Measurements from ENCODE around the gene TBX10.

The TBX10 gene

DNA sequence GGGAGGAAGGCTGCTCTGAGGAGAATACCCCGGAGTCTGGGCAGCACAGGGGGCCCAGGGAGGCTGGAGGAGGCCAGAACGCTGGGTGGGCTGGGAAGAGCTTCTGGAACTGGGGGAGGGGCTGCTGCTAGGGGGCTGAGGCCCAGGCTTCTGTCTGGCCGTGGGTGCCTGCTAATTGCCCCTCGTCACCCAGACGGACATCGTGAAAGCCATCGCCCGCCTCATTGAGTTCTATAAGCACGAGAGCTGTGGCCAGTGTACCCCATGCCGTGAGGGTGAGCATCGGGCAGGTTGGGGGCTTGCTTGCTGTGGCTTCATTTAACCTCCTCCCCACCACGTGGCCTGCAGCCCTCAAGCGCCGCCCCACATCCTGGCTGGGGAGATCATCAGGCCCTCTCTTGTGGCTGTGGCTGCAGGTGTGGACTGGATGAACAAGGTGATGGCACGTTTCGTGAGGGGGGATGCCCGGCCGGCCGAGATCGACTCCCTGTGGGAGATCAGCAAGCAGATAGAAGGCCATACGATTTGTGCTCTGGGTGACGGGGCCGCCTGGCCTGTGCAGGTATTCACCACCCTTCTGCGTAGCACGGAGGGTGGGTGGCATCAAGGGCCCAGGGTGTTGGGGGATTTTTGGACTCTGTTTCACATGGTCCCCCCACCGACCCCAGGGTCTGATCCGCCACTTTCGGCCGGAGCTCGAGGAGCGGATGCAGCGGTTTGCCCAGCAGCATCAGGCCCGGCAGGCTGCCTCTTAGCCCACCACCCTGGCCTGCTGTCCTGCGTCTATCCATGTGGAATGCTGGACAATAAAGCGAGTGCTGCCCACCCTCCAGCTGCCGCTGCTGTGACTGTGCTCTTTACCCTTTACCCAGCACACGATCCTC lies 27.6 kb downstream of the TBX10 start:
- no peak overlapping the region for H3K4me3 ChIP-seq (ENCODE audit: low read depth in 1 of 2, low read length in 2 of 2)
- H3K4me1 ChIP-seq (ENCODE audit: insufficient read depth, low read length): peaks cover 55% of the 10 kb centered on the region
- no peak overlapping the region for H2AFZ ChIP-seq (ENCODE audit: low read depth, low read length)
- H4K20me1 ChIP-seq (ENCODE audit: insufficient read depth, low read length): peaks cover 4% of the 10 kb centered on the region; the same call in 1 of the 2 replicates
- peaks cover 19% of the 10 kb centered on the region for H3K79me2 ChIP-seq (ENCODE audit: insufficient read depth, low read length)
- TF ChIP-seq EZH2 (IDR thresholded peaks at IDR 0.05; ENCODE audit: borderline replicate concordance, low read depth, low read length, severe bottlenecking): no peak
- TF ChIP-seq, protein P1, sequence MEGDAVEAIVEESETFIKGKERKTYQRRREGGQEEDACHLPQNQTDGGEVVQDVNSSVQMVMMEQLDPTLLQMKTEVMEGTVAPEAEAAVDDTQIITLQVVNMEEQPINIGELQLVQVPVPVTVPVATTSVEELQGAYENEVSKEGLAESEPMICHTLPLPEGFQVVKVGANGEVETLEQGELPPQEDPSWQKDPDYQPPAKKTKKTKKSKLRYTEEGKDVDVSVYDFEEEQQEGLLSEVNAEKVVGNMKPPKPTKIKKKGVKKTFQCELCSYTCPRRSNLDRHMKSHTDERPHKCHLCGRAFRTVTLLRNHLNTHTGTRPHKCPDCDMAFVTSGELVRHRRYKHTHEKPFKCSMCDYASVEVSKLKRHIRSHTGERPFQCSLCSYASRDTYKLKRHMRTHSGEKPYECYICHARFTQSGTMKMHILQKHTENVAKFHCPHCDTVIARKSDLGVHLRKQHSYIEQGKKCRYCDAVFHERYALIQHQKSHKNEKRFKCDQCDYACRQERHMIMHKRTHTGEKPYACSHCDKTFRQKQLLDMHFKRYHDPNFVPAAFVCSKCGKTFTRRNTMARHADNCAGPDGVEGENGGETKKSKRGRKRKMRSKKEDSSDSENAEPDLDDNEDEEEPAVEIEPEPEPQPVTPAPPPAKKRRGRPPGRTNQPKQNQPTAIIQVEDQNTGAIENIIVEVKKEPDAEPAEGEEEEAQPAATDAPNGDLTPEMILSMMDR (IDR thresholded peaks at IDR 0.05; ENCODE audit: borderline replicate concordance, extremely low read depth, low read length, poor library complexity, severe bottlenecking): no peak
- H3K27me3 ChIP-seq (ENCODE audit: insufficient read depth, low read length, poor library complexity): no peaks in the 10 kb centered on the region
- no peak for ATAC-seq (ENCODE audit: insufficient read depth, low read depth)
- peaks cover 56% of the 10 kb centered on the region for H3K36me3 ChIP-seq (ENCODE audit: insufficient read depth, low read length)
- H3K9me3 ChIP-seq (ENCODE audit: insufficient read depth, low read length, severe bottlenecking): no peaks in the 10 kb centered on the region
- H3K27ac ChIP-seq (ENCODE audit: low read length): no peak overlapping the region
- DNase-seq: no peak
- H3K9ac ChIP-seq (ENCODE audit: low read depth, low read length): no peak overlapping the region
- H3K4me2 ChIP-seq (ENCODE audit: insufficient read depth, low read length): no peak overlapping the region

DNA sequence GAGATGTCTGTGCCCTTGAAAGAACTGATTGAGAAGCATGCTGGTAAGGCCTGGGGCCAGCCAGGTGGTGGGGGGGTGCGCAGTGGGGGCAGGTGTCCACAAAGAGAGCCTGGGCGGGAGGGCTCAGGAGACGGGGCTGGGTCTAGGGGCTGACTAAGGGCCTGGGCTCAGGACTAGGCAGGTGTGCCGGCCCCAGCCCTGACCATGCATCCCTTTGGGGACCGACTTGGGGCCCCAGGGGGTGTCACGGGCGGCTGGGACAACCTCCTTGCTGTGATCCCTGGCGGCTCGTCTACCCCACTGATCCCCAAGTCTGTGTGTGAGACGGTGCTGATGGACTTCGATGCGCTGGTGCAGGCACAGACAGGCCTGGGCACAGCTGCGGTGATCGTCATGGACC lies 28.4 kb downstream of the TBX10 start:
- H3K9me3 ChIP-seq (ENCODE audit: insufficient read depth, low read length, severe bottlenecking): no peaks in the 10 kb centered on the region
- H3K27me3 ChIP-seq (ENCODE audit: insufficient read depth, low read length, poor library complexity): no peaks in the 10 kb centered on the region
- H3K4me3 ChIP-seq (ENCODE audit: low read depth in 1 of 2, low read length in 2 of 2): no peak overlapping the region
- peaks cover 58% of the 10 kb centered on the region for H3K4me1 ChIP-seq (ENCODE audit: insufficient read depth, low read length)
- peaks cover 21% of the 10 kb centered on the region for H3K79me2 ChIP-seq (ENCODE audit: insufficient read depth, low read length)
- peaks cover 58% of the 10 kb centered on the region for H3K36me3 ChIP-seq (ENCODE audit: insufficient read depth, low read length)
- H2AFZ ChIP-seq (ENCODE audit: low read depth, low read length): no peak overlapping the region
- H3K4me2 ChIP-seq (ENCODE audit: insufficient read depth, low read length): no peak overlapping the region
- ATAC-seq (ENCODE audit: insufficient read depth, low read depth) (no peak), DNase-seq (no peak)
- no peak overlapping the region for H3K9ac ChIP-seq (ENCODE audit: low read depth, low read length)
- no peak overlapping the region for H3K27ac ChIP-seq (ENCODE audit: low read length)
- TF ChIP-seq, protein P1 (IDR thresholded peaks at IDR 0.05; ENCODE audit: borderline replicate concordance, extremely low read depth, low read length, poor library complexity, severe bottlenecking): no peak
- no peak for TF ChIP-seq EZH2 (IDR thresholded peaks at IDR 0.05; ENCODE audit: borderline replicate concordance, low read depth, low read length, severe bottlenecking)
- H4K20me1 ChIP-seq (ENCODE audit: insufficient read depth, low read length): peaks cover 4% of the 10 kb centered on the region; the same call in 1 of the 2 replicates

DNA sequence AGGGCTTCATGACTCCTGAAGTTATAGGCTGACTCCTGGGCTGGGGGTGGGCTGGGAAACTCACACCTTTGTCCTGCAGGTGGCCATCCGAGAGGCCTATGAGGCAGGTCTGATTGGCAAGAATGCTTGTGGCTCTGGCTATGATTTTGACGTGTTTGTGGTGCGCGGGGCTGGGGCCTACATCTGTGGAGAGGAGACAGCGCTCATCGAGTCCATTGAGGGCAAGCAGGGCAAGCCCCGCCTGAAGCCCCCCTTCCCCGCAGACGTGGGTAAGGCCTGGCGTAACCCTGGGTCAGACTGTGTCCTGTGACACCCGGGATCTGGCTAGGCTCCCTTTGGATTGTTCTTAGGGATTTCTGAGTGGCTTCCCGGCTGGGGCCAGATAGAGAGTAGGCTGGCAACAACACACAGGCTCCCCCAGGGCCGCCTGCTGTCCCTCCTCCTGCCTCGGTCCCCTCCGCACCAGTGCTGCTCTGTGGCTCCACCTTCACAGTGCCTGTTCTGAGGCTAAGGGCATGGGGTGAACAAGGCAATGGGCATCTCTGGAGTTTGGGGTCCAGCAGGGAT lies 29.2 kb downstream of the TBX10 start:
- H3K27ac ChIP-seq (ENCODE audit: low read length): no peak overlapping the region
- no peak overlapping the region for H3K4me3 ChIP-seq (ENCODE audit: low read depth in 1 of 2, low read length in 2 of 2)
- no peak overlapping the region for H3K4me2 ChIP-seq (ENCODE audit: insufficient read depth, low read length)

More for the DNA sequence above, 29.2 kb downstream of the TBX10 start:
- peaks cover 4% of the 10 kb centered on the region; the same call in 1 of the 2 replicates for H4K20me1 ChIP-seq (ENCODE audit: insufficient read depth, low read length)
- no peaks in the 10 kb centered on the region for H3K9me3 ChIP-seq (ENCODE audit: insufficient read depth, low read length, severe bottlenecking)
- H3K79me2 ChIP-seq (ENCODE audit: insufficient read depth, low read length): peaks cover 21% of the 10 kb centered on the region
- H3K27me3 ChIP-seq (ENCODE audit: insufficient read depth, low read length, poor library complexity): no peaks in the 10 kb centered on the region
- no peak overlapping the region for H3K9ac ChIP-seq (ENCODE audit: low read depth, low read length)
- ATAC-seq (ENCODE audit: insufficient read depth, low read depth) (no peak), DNase-seq (no peak)
- TF ChIP-seq EZH2 (IDR thresholded peaks at IDR 0.05; ENCODE audit: borderline replicate concordance, low read depth, low read length, severe bottlenecking): no peak
- TF ChIP-seq, protein P1 (IDR thresholded peaks at IDR 0.05; ENCODE audit: borderline replicate concordance, extremely low read depth, low read length, poor library complexity, severe bottlenecking): no peak
- peaks cover 62% of the 10 kb centered on the region for H3K4me1 ChIP-seq (ENCODE audit: insufficient read depth, low read length)
- H3K36me3 ChIP-seq (ENCODE audit: insufficient read depth, low read length): peaks cover 58% of the 10 kb centered on the region
- no peak overlapping the region for H2AFZ ChIP-seq (ENCODE audit: low read depth, low read length)

Measured in DND-41 (cell line).